NCI-H2196 (cell line): ENCODE measurements around the gene PDE4D.
A peak's percentile ranks its signal among the peaks of the same experiment; 100 is the strongest.
"Not testable (repeated sequence)": the region's sequence is repeated elsewhere in the genome, so short reads cannot be mapped to it uniquely, and the experiment has no call there.

ENCODE experiments used
- DNase-seq: peaks from one replicate; lab custom pipeline; 2025; ENCODE audit not compliant: unreplicated experiment; lab: John Stamatoyannopoulos, UW

The PDE4D gene

GRCh38 chr5:59770953-59771352 lies 122.6 kb downstream of the PDE4D start:
- no peak for DNase-seq

GRCh38 chr5:59769832-59770231 lies 123.7 kb downstream of the PDE4D start:
- DNase-seq = no peak

GRCh38 chr5:59769041-59769360 lies 124.5 kb downstream of the PDE4D start:
- DNase-seq = no peak

GRCh38 chr5:59768152-59769040 lies 125.1 kb downstream of the PDE4D start:
- DNase-seq = peak; percentile 27

- no peak for DNase-seq
Measured at GRCh38 chr5:59767681-59768151, 125.8 kb downstream of the PDE4D start.

GRCh38 chr5:59767211-59767605 lies 126.3 kb downstream of the PDE4D start:
- DNase-seq = no peak

GRCh38 chr5:59766427-59767210 lies 126.9 kb downstream of the PDE4D start:
- DNase-seq = peak; percentile 18

- no peak for DNase-seq
Measured at GRCh38 chr5:59765446-59765845, 128.1 kb downstream of the PDE4D start.

GRCh38 chr5:59764361-59764760 lies 129.2 kb downstream of the PDE4D start:
- DNase-seq = no peak

- DNase-seq = no peak
Measured at GRCh38 chr5:59763541-59763940, 130.0 kb downstream of the PDE4D start.

GRCh38 chr5:59762232-59762631 lies 131.3 kb downstream of the PDE4D start:
- not testable (repeated sequence) for DNase-seq

GRCh38 chr5:59760785-59761348 lies 132.7 kb downstream of the PDE4D start:
- DNase-seq = no peak

GRCh38 chr5:59759600-59760351 lies 133.8 kb downstream of the PDE4D start:
- DNase-seq = no peak

GRCh38 chr5:59758566-59758965 lies 135.0 kb downstream of the PDE4D start:
- DNase-seq = no peak

GRCh38 chr5:59757442-59757841 lies 136.1 kb downstream of the PDE4D start:
- peak; percentile 2 for DNase-seq

- DNase-seq = no peak
Measured at GRCh38 chr5:59756373-59757035, 137.0 kb downstream of the PDE4D start.

GRCh38 chr5:59755476-59755875 lies 138.1 kb downstream of the PDE4D start:
- no peak for DNase-seq

GRCh38 chr5:59753599-59753998 lies 139.9 kb downstream of the PDE4D start:
- no peak for DNase-seq

GRCh38 chr5:59749782-59750520 lies 143.6 kb downstream of the PDE4D start:
- DNase-seq = no peak
